ENCODE data around the gene CLTB. TPM values are rescaled to one million over a fixed set of nuclear protein-coding genes. Genes with fewer than 3 reads are reported as not detected.

Gene CLTB
- total RNA-seq, 1 experiment from 2014 or later = 34.5 TPM

DNA sequence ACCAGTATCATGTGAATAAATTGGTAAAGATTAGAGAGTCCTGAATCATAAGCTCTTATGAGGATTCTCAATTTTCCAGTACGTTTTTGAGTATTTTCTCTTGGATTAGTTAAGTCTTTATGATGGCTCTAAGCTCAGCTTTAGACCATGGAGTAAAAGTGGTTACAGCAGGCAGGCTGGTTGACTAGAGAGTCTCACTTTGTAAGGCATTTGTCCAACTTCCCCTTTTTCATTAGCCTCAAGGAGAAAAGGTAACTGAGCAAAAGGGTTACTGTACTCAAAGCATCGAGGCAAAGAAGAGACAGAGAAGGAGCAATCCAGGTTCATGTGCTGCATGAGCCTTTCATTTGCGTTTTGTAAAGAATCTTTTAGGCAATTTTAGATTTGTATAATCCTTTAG lies 36.5 kb downstream of the CLTB start:
- H3K4ac ChIP-seq (ENCODE audit: low read depth, low read length) = no peak overlapping the region
- no peak overlapping the region for H2BK5ac ChIP-seq (ENCODE audit: insufficient read length, low read length)
- DNase-seq = no peak
- no peak overlapping the region for H3K27ac Mint-ChIP-seq
- no peak overlapping the region for H3K4me2 ChIP-seq (ENCODE audit: insufficient read depth, insufficient read length, low read length)
- H3K4me1 ChIP-seq (ENCODE audit: insufficient read depth, low read length) = no peaks in the 10 kb centered on the region
- no peaks in the 10 kb centered on the region for H3K4me1 Mint-ChIP-seq
- no peak overlapping the region for H2BK15ac ChIP-seq (ENCODE audit: low read depth, low read length)
- TF ChIP-seq CTCF (conservative IDR thresholded peaks at IDR 0.05) = no peak
- H3K18ac ChIP-seq (ENCODE audit: insufficient read length, low read depth, low read length) = no peak overlapping the region
- H3K9me3 ChIP-seq (ENCODE audit: control insufficient read depth, low read depth, low read length) = no peaks in the 10 kb centered on the region
- no peak overlapping the region for H2AK5ac ChIP-seq (ENCODE audit: insufficient read length, low read length)
- no CpG with 5 or more reads among the region's 3 CpGs for WGBS (ENCODE audit: extremely low coverage, insufficient read length, low lambda C conversion rate)
- H3K27ac ChIP-seq (ENCODE audit: insufficient read length, low read depth, low read length) = no peak overlapping the region
- no peak overlapping the region for H2BK120ac ChIP-seq (ENCODE audit: low read depth, low read length, poor library complexity, severe bottlenecking)
- no peaks in the 10 kb centered on the region for H3K27me3 ChIP-seq (ENCODE audit: insufficient read depth, low read length)
- no peaks in the 10 kb centered on the region for H3K79me1 ChIP-seq (ENCODE audit: insufficient read depth, low read depth, low read length, poor library complexity, severe bottlenecking)
- H4K20me1 ChIP-seq (ENCODE audit: control insufficient read depth, insufficient read depth, insufficient read length) = no peaks in the 10 kb centered on the region
- H3K79me2 ChIP-seq (ENCODE audit: insufficient read depth, low read length) = no peaks in the 10 kb centered on the region
- H3T11ph ChIP-seq (ENCODE audit: low read length) = no peak overlapping the region
- no peak overlapping the region for H2BK20ac ChIP-seq (ENCODE audit: low read depth, low read length, poor library complexity, severe bottlenecking)
- no peak overlapping the region for H4K5ac ChIP-seq (ENCODE audit: insufficient read length, low read depth, low read length)
- no peak overlapping the region for H2AFZ ChIP-seq (ENCODE audit: low read length)
- H3K23me2 ChIP-seq (ENCODE audit: insufficient read length, low read depth, low read length, poor library complexity, severe bottlenecking) = no peaks in the 10 kb centered on the region
- no peak overlapping the region for H3K56ac ChIP-seq (ENCODE audit: insufficient read length, low read depth, low read length)
- H3K27me3 Mint-ChIP-seq (ENCODE audit: low read depth) = no peaks in the 10 kb centered on the region
- peaks cover 14 to 53% (median 20%) of the 10 kb centered on the region in 3 experiments; a peak in 6 of 7 replicates for H3K36me3 Mint-ChIP-seq (ENCODE audit: insufficient read depth in 1 of 3, low read depth in 3 of 3)
- no peak overlapping the region for H2BK12ac ChIP-seq (ENCODE audit: insufficient read length, low read depth, low read length)
- no peaks in the 10 kb centered on the region for H3K9me3 Mint-ChIP-seq
- H3K23ac ChIP-seq (ENCODE audit: insufficient read length, low read depth, low read length) = no peak overlapping the region
- no peak overlapping the region for H4K8ac ChIP-seq (replicated peaks; ENCODE audit: insufficient read length, low read depth, low read length)
- H4K91ac ChIP-seq (ENCODE audit: insufficient read length, low read depth, low read length) = no peak overlapping the region
- H3K14ac ChIP-seq (ENCODE audit: insufficient read depth, low read length) = no peak overlapping the region
- H3K9ac ChIP-seq (ENCODE audit: extremely low read depth, insufficient read length, low read length) = no peak overlapping the region
- H3K4me3 Mint-ChIP-seq = no peak overlapping the region

Data from H9 (cell line).